NCI-H1092 treated with DMSO at 0.1 percent for 48 hours (cell line): ENCODE data around the gene IQCC.

Experiments
- DNase-seq: peaks from one replicate; lab custom pipeline; 2025; lab: John Stamatoyannopoulos, UW

Gene IQCC

GRCh38 chr1:32224285-32224684 lies 18.8 kb downstream of the IQCC start:
- DNase-seq, result no peak

DNA sequence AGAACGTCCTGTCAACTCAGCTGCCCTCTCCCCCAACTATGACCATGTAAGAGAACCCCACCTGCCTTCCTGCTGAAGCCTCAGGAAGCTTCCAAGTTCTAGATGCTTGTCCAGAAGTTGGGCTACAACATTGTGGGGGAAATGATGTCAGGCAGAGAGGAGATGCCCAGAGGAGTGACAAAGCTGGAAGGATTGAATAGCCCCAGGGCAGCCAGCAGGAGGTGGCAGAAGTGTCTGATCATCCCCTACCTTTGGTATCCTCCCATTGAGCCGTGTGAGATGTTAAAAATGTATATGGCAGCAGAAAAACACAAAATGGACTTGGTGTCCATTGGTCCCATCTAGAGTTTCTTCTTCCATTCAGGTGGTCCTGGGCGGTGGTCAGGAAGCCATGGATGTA lies 23.3 kb downstream of the IQCC start:
- DNase-seq, result no peak

GRCh38 chr1:32231843-32232432 lies 26.5 kb downstream of the IQCC start:
- DNase-seq, result no peak

- no peak for DNase-seq
Measured at GRCh38 chr1:32232558-32233304, 27.3 kb downstream of the IQCC start.

GRCh38 chr1:32234792-32235191 lies 29.3 kb downstream of the IQCC start:
- no peak for DNase-seq

- peak; percentile 66 for DNase-seq
Measured at GRCh38 chr1:32239337-32239736, 33.9 kb downstream of the IQCC start.

- peak; percentile 77 for DNase-seq
Measured at GRCh38 chr1:32239790-32240139, 34.3 kb downstream of the IQCC start.

- DNase-seq, result peak; percentile 84
Measured at GRCh38 chr1:32240140-32240951, 34.9 kb downstream of the IQCC start.

- DNase-seq, result peak; percentile 79
Measured at GRCh38 chr1:32241001-32241763, 35.7 kb downstream of the IQCC start.

GRCh38 chr1:32242341-32242851 lies 36.9 kb downstream of the IQCC start:
- DNase-seq, result peak; percentile 13

GRCh38 chr1:32246888-32247273 lies 41.4 kb downstream of the IQCC start, which contains the start of gene FAM167B:
FAM167B (plus strand) TSS chr1:32247222; CDS start chr1:32247422, 200 bp downstream.
- DNase-seq, result no peak

DNA sequence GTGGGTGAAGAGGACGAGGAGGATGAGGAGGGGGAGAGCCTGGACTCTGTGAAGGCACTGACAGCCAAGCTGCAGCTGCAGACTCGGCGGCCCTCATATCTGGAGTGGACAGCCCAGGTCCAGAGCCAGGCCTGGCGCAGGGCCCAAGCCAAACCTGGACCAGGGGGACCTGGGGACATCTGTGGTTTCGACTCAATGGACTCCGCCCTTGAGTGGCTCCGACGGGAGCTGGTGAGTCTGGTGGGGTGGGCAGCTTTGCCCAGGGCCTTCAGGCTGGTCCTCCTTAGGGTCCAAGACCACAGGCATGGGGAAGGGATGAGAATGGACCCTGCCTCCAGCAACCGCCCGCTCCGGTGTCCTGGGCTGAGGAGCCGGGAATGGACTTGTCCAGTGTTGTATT lies 42.0 kb downstream of the IQCC start:
- no peak for DNase-seq

DNA sequence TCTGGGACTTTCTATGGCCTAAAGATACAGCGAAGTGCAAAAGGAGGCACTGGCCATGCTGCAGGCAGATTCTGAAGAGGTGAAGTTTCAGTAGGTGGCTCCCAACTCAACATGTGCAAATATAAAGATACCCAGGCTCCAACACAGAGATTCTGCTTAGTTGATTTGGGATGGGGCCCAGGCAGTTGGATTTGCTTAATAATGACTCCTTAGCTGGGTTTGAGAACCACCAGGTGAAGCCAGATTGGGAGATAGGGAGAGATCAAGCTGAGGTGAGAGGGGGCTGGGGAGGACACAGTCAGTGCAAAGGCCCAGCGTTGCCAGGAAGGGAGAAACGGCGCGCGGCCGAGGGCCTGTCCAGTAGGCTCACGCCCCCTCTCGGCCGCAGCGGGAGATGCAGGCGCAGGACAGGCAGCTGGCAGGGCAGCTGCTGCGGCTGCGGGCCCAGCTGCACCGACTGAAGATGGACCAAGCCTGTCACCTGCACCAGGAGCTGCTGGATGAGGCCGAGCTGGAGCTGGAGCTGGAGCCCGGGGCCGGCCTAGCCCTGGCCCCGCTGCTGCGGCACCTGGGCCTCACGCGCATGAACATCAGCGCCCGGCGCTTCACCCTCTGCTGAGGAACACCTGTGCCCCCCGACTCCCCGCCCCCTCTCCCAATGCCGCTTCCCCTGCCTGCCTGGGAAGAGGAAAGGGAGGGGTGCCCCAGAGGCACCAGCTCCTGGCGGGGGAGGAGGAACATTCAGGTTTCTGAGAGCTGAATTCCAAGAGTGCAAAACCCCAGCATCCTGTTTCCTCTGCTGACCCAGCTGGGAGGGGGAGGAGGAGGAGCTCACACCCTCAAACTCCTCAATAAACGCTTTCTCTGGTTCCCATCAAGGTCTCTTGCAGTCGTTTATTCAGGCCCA lies 42.8 kb downstream of the IQCC start:
- peak; percentile 74 for DNase-seq

DNA sequence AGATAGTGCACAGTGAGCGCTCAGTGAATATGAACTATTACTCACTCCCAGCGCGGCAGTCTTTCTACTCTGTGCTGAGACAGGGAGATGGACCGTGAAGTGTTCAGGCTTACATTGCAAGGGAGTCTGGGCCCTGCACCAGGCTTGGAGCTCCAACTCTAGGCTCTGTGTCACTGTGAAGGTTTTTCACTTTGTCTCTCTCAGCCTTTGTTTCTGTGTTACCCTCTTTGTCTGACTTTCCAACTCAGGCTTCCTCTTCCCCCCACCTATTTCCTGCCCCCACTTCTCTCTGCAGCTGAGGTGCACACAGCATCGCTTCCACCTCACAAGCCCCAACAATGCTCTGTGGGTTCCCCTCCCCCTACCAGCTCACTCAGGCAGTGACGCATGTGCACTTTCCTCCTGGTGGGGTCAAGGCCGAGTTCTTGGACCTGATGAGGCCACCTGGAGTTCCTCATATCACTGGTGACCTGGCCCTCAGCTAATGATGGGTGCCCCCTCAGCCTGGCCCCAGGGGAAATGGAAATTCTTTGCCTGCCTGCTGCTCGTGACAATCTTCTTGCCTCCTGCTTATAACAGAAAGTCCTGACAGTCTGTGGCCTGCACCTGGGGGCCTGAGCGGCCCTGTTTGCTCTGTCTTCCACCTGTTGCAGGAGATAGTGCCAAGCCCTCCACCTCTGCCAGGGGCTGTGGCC lies 44.5 kb downstream of the IQCC start:
- DNase-seq, result no peak

GRCh38 chr1:32250893-32251716 lies 45.6 kb downstream of the IQCC start, which contains the start of gene LCK:
LCK (plus strand) TSS chr1:32251265; CDS start chr1:32274330, 23,065 bp downstream.
- no peak for DNase-seq

GRCh38 chr1:32255072-32256071 lies 49.9 kb downstream of the IQCC start:
- DNase-seq, result no peak

- DNase-seq, result no peak
Measured at GRCh38 chr1:32256473-32257226, 51.2 kb downstream of the IQCC start.

GRCh38 chr1:32257227-32257508 lies 51.7 kb downstream of the IQCC start:
- DNase-seq, result no peak
